Loucy (cell line): ENCODE results near the gene MAD1L1.

Experiments used
- H2AFZ ChIP-seq: fragments of 200-600 bp; sonication (generic); 2 replicates; pipeline ENCODE4 v1.6.0; 2016; ENCODE audit warnings: antibody characterized with exemption, mild to moderate bottlenecking, low read length, moderate library complexity
- H3F3A ChIP-seq: fragments of 200-600 bp; 2 replicates; pipeline ENCODE4 v1.6.0; 2016; ENCODE audit warnings: antibody characterized with exemption, low read depth, mild to moderate bottlenecking
- H3K27me3 ChIP-seq: fragments of 200-600 bp; sonication (generic); 2 replicates; pipeline ENCODE4 v1.6.1; 2014; ENCODE audit warnings: low read length, mild to moderate bottlenecking; ENCODE audit not compliant: insufficient read depth, poor library complexity, severe bottlenecking
- H3K36me3 ChIP-seq: fragments of 200-600 bp; sonication (generic); 2 replicates; pipeline ENCODE4 v1.6.1; 2016; ENCODE audit warnings: low read length; ENCODE audit not compliant: insufficient read depth
- H3K4me1 ChIP-seq: fragments of 200-600 bp; sonication (generic); 2 replicates; pipeline ENCODE4 v1.5.1; 2014; ENCODE audit warnings: low read length, mild to moderate bottlenecking; ENCODE audit not compliant: insufficient read depth, poor library complexity, severe bottlenecking
- H3K4me2 ChIP-seq: fragments of 200-600 bp; sonication (generic); 2 replicates; pipeline ENCODE4 v1.6.0; 2014; ENCODE audit warnings: antibody characterized with exemption, low read length, low read depth, mild to moderate bottlenecking; ENCODE audit not compliant: poor library complexity, severe bottlenecking
- H3K4me3 ChIP-seq: fragments of 200-600 bp; sonication (generic); 2 replicates; pipeline ENCODE4 v1.5.1; 2014; ENCODE audit warnings: low read length, mild to moderate bottlenecking, mixed read lengths; ENCODE audit not compliant: poor library complexity, severe bottlenecking
- H3K79me2 ChIP-seq: fragments of 200-600 bp; sonication (generic); 2 replicates; pipeline ENCODE4 v1.6.1; 2014; ENCODE audit warnings: low read length; ENCODE audit not compliant: insufficient read depth
- H3K9ac ChIP-seq: fragments of 200-600 bp; sonication (generic); 2 replicates; pipeline ENCODE4 v1.6.0; 2014; ENCODE audit warnings: mild to moderate bottlenecking, low read depth, low read length, moderate library complexity; ENCODE audit not compliant: poor library complexity, severe bottlenecking
- H3K9me2 ChIP-seq: fragments of 200-600 bp; sonication (generic); replicated peaks from 2 replicates; pipeline ENCODE4 v1.6.1; 2016; ENCODE audit warnings: low read depth, low read length, mixed read lengths
- H3K9me3 ChIP-seq: fragments of 200-600 bp; sonication (generic); 2 replicates; pipeline ENCODE4 v1.6.1; 2014; ENCODE audit warnings: mild to moderate bottlenecking, antibody characterized with exemption, low read length, low read depth; ENCODE audit not compliant: insufficient read depth
- H4K20me1 ChIP-seq: fragments of 200-600 bp; sonication (generic); 2 replicates; pipeline ENCODE4 v1.6.0; 2014; ENCODE audit warnings: antibody characterized with exemption, low read length, mild to moderate bottlenecking; ENCODE audit not compliant: insufficient read depth, poor library complexity, severe bottlenecking
- EZH2phosphoT487 ChIP-seq: fragments of 200-600 bp; IDR thresholded peaks from 2 replicates; pipeline ENCODE4 v1.6.1; 2018; ENCODE audit warnings: antibody characterized with exemption, mild to moderate bottlenecking, moderate library complexity, borderline replicate concordance
- TF ChIP-seq, protein P1 (sequence below): fragments of 200-600 bp; sonication (generic); conservative IDR thresholded peaks from 2 replicates; pipeline ENCODE4 v1.5.1; 2014; ENCODE audit warnings: mild to moderate bottlenecking, antibody characterized with exemption, low read length

Gene MAD1L1

DNA sequence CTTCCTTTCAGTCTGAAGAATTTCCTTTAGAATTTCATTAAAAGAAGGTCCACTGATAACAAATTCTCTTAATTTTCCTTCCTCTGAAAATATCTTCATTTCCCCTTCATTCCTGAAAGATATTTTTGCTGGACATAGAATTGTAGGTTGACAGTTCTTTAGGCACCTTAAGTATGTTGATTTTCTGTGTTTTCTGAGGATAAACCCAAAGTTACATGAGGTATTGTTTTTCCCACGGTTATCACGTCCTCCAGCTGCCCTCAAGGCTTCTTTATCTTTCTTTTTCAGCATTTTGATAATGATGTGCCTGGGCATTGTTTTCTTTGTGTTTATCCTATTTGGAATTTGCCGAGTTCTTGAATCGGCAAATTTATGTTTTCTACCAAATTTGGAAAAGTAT, 457.4 kb downstream of the MAD1L1 start:
- no peaks in the 10 kb centered on the region for H3K36me3 ChIP-seq
- H3K4me1 ChIP-seq, result no peaks in the 10 kb centered on the region
- H2AFZ ChIP-seq, result no peak overlapping the region
- no peak for TF ChIP-seq EZH2phosphoT487
- TF ChIP-seq, protein P1, sequence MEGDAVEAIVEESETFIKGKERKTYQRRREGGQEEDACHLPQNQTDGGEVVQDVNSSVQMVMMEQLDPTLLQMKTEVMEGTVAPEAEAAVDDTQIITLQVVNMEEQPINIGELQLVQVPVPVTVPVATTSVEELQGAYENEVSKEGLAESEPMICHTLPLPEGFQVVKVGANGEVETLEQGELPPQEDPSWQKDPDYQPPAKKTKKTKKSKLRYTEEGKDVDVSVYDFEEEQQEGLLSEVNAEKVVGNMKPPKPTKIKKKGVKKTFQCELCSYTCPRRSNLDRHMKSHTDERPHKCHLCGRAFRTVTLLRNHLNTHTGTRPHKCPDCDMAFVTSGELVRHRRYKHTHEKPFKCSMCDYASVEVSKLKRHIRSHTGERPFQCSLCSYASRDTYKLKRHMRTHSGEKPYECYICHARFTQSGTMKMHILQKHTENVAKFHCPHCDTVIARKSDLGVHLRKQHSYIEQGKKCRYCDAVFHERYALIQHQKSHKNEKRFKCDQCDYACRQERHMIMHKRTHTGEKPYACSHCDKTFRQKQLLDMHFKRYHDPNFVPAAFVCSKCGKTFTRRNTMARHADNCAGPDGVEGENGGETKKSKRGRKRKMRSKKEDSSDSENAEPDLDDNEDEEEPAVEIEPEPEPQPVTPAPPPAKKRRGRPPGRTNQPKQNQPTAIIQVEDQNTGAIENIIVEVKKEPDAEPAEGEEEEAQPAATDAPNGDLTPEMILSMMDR, result no peak
- H3K27me3 ChIP-seq, result no peaks in the 10 kb centered on the region
- no peak overlapping the region for H3K9ac ChIP-seq
- no peaks in the 10 kb centered on the region for H3K79me2 ChIP-seq
- H3K4me3 ChIP-seq, result no peak overlapping the region
- H3F3A ChIP-seq, result no peaks in the 10 kb centered on the region
- no peaks in the 10 kb centered on the region for H4K20me1 ChIP-seq
- no peaks in the 10 kb centered on the region; the same call in 1 of the 2 replicates for H3K9me3 ChIP-seq
- no peaks in the 10 kb centered on the region for H3K9me2 ChIP-seq
- no peak overlapping the region for H3K4me2 ChIP-seq

DNA sequence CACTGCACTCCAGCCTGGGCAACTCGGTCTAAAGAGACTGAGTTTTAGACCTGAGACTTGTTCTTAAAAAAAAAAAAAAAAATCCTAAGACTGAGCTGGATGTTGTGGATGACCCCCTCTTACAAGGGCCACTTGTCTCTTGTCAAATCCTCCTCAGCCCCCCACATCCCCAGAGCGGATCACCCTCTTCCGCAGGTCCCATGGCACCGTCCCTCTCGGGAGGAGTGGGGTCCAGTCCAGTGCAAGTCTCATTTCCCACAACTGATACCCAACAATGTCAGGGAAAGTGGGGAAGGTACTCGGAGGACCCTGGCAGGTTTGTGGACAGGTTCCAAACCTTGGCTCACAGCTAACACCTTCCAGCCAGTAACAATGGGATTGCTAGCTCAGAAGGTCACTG, 462.4 kb downstream of the MAD1L1 start:
- no peaks in the 10 kb centered on the region for H3K27me3 ChIP-seq
- H3K36me3 ChIP-seq, result no peaks in the 10 kb centered on the region
- no peaks in the 10 kb centered on the region for H3K4me1 ChIP-seq
- no peaks in the 10 kb centered on the region for H3K9me2 ChIP-seq
- H3K4me3 ChIP-seq, result no peak overlapping the region
- no peak overlapping the region for H2AFZ ChIP-seq
- peaks cover 2% of the 10 kb centered on the region; the same call in 1 of the 2 replicates for H3K9me3 ChIP-seq
- TF ChIP-seq, protein P1, result no peak
- no peak for TF ChIP-seq EZH2phosphoT487
- no peaks in the 10 kb centered on the region for H3K79me2 ChIP-seq
- H3K9ac ChIP-seq, result no peak overlapping the region
- H4K20me1 ChIP-seq, result no peaks in the 10 kb centered on the region
- H3F3A ChIP-seq, result no peaks in the 10 kb centered on the region
- no peak overlapping the region for H3K4me2 ChIP-seq

DNA sequence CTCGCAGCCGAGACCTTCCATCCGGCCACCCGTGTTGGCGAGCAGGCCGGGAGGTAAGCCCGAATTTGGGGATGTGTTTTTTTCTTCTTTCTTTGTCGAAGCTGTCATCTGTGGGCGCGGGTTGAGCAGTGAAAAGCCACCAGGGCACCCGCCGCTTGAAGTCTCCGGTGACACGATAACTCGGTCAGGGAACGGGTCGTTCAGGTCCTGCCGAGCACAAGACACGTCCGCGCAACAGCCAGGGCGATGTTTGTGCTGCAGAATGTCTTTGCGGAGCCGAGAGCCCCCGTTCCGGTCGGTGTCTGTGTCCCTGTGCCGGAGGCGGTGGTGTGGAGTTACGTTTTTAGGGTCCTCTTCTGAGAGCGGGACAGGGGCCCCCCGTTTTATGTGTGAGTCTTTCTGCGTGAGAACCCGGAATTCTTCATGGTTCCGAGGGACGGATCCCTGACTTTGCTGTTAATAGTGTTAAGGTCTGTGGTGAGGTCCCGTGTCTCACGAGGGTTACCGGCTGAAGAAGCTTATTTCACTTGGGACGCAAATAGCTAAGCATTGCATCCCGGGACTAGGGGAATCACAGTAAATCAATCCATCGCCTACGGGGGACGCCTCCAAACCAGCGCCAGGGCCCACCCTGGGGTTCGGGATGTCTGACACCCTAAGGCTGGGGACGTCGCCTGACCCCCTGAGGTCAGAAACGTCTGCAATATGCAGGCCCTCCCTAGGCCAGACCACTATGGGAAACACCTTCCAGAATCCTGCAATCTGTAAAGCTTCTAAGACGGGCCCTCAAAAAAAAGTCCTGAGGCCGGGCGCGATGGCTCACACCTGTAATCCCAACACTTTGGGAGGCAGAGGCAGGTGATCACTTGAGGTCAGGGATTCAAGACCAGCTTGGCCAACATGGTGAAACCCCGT, 463.2 kb downstream of the MAD1L1 start:
- Histone ChIP-seq H2AFZ (no peak overlapping the region), H3K27me3 (no peaks in the 10 kb centered on the region), H3K9ac (no peak overlapping the region), H3K4me1 (no peaks in the 10 kb centered on the region), H4K20me1 (no peaks in the 10 kb centered on the region), H3K36me3 (no peaks in the 10 kb centered on the region), H3K9me2 (no peaks in the 10 kb centered on the region), H3F3A (no peaks in the 10 kb centered on the region), H3K4me2 (no peak overlapping the region), H3K4me3 (no peak overlapping the region), H3K79me2 (no peaks in the 10 kb centered on the region), H3K9me3 (peaks cover 2% of the 10 kb centered on the region; the same call in 1 of the 2 replicates)
- TF ChIP-seq, protein P1, result no peak
- TF ChIP-seq EZH2phosphoT487, result no peak
